GM04503 (cell line): ENCODE measurements around the gene ZNF136.

ENCODE experiments used
- DNase-seq: peaks from one replicate; pipeline ENCODE4 v3.0.0-alpha.2; 2012; ENCODE audit warnings: low read depth

ZNF136 gene

GRCh38 chr19:12194827-12195731 is 32.2 kb downstream of the ZNF136 start:
- DNase-seq: no peak

GRCh38 chr19:12198136-12198535 is 35.2 kb downstream of the ZNF136 start:
- no peak for DNase-seq

GRCh38 chr19:12199757-12200419 is 37.0 kb downstream of the ZNF136 start:
- DNase-seq: peak; percentile 9

GRCh38 chr19:12202250-12202649 is 39.4 kb downstream of the ZNF136 start:
- DNase-seq: no peak

- no peak for DNase-seq
Measured at GRCh38 chr19:12205296-12205695, 42.4 kb downstream of the ZNF136 start.

- no peak for DNase-seq
Measured at GRCh38 chr19:12208221-12208620, 45.3 kb downstream of the ZNF136 start.

- no peak for DNase-seq
Measured at GRCh38 chr19:12217332-12217731, 54.4 kb downstream of the ZNF136 start.

- no peak for DNase-seq
Measured at GRCh38 chr19:12222980-12223630, 60.2 kb downstream of the ZNF136 start.

- DNase-seq: no peak
Measured at GRCh38 chr19:12224676-12225075, 61.8 kb downstream of the ZNF136 start.

GRCh38 chr19:12229990-12230389 is 67.1 kb downstream of the ZNF136 start:
- no peak for DNase-seq

GRCh38 chr19:12230751-12231733 is 68.1 kb downstream of the ZNF136 start:
- DNase-seq: no peak

- no peak for DNase-seq
Measured at GRCh38 chr19:12232961-12233360, 70.1 kb downstream of the ZNF136 start.

- DNase-seq: no peak
Measured at GRCh38 chr19:12237143-12237839, 74.4 kb downstream of the ZNF136 start.
